GM12875 (cell line): ENCODE data around the gene ADAM17.
"Not testable (repeated sequence)": the region's sequence is repeated elsewhere in the genome, so short reads cannot be mapped to it uniquely, and the experiment has no call there.

Source experiments
- H3K4me3 ChIP-seq: one replicate; pipeline ENCODE4 v1.5.1; 2011; ENCODE audit warnings: low read depth, low read length, control low read depth
- CTCF ChIP-seq: IDR thresholded peaks from 2 replicates; pipeline ENCODE4 v1.5.1; 2011; ENCODE audit warnings: low read depth, mild to moderate bottlenecking, control low read depth, inconsistent platforms, low read length, moderate library complexity, borderline replicate concordance; ENCODE audit not compliant: insufficient read depth

Gene ADAM17

GRCh38 chr2:9555297-9556120, at the start of gene ADAM17:
TSS of gene ADAM17 (minus strand) at chr2:9555830. CDS start at chr2:9555605, 225 bp downstream.
- TF ChIP-seq CTCF: peak; percentile 43
- H3K4me3 ChIP-seq: peak within 1 kb of the TSS; percentile 92

- H3K4me3 ChIP-seq: no peak overlapping the region
- no peak for TF ChIP-seq CTCF
Observed at GRCh38 chr2:9602412-9602811, 46.8 kb upstream of the ADAM17 start.

- H3K4me3 ChIP-seq: no peak overlapping the region
- TF ChIP-seq CTCF: no peak
Observed at GRCh38 chr2:9601397-9601796, 45.8 kb upstream of the ADAM17 start.

GRCh38 chr2:9599430-9599829, 43.8 kb upstream of the ADAM17 start:
- no peak overlapping the region for H3K4me3 ChIP-seq

GRCh38 chr2:9596621-9597311, 41.1 kb upstream of the ADAM17 start:
- H3K4me3 ChIP-seq: no peak overlapping the region
- no peak for TF ChIP-seq CTCF

More at GRCh38 chr2:9599430-9599829, 43.8 kb upstream of the ADAM17 start:
- no peak for TF ChIP-seq CTCF

GRCh38 chr2:9595746-9596145, 40.1 kb upstream of the ADAM17 start:
- no peak overlapping the region for H3K4me3 ChIP-seq
- TF ChIP-seq CTCF: no peak

GRCh38 chr2:9595256-9595655, 39.6 kb upstream of the ADAM17 start:
- not testable (repeated sequence) for H3K4me3 ChIP-seq
